H9 (cell line): ENCODE results near the gene ABCC3. TPM values are rescaled to one million over a fixed set of nuclear protein-coding genes. Genes with fewer than 3 reads are reported as not detected.

Experiments used
- DNase-seq: peaks from one replicate; pipeline ENCODE4 v3.0.0-alpha.2; 2017
- H2AFZ ChIP-seq: one replicate; pipeline ENCODE4 v1.6.1; 2013; ENCODE audit warnings: mild to moderate bottlenecking, low read length, control low read depth, moderate library complexity
- H2AK5ac ChIP-seq: 2 replicates; pipeline ENCODE4 v1.6.1; 2013; ENCODE audit warnings: low read length, control low read depth, mixed read lengths; ENCODE audit not compliant: insufficient read length
- H2BK120ac ChIP-seq: one replicate; pipeline ENCODE4 v1.6.1; 2013; ENCODE audit warnings: low read depth, mild to moderate bottlenecking, low read length, control low read depth, inconsistent platforms; ENCODE audit not compliant: poor library complexity, severe bottlenecking
- H2BK12ac ChIP-seq: 2 replicates; pipeline ENCODE4 v1.6.1; 2013; ENCODE audit warnings: low read length, control low read depth, mixed read lengths, low read depth; ENCODE audit not compliant: insufficient read length
- H2BK15ac ChIP-seq: 2 replicates; pipeline ENCODE4 v1.6.1; 2013; ENCODE audit warnings: low read depth, low read length, control low read depth
- H2BK20ac ChIP-seq: one replicate; pipeline ENCODE4 v1.6.1; 2013; ENCODE audit warnings: low read depth, mild to moderate bottlenecking, low read length, control low read depth, inconsistent platforms; ENCODE audit not compliant: poor library complexity, severe bottlenecking
- H2BK5ac ChIP-seq: 2 replicates; pipeline ENCODE4 v1.6.1; 2013; ENCODE audit warnings: low read length, control low read depth, mixed read lengths; ENCODE audit not compliant: insufficient read length
- H3K14ac ChIP-seq: 2 replicates; pipeline ENCODE4 v1.6.1; 2013; ENCODE audit warnings: low read length, control low read depth; ENCODE audit not compliant: insufficient read depth
- H3K18ac ChIP-seq: 2 replicates; pipeline ENCODE4 v1.6.1; 2013; ENCODE audit warnings: low read depth, mild to moderate bottlenecking, mixed read lengths, low read length, control low read depth; ENCODE audit not compliant: insufficient read length
- H3K23ac ChIP-seq: 2 replicates; pipeline ENCODE4 v1.6.1; 2013; ENCODE audit warnings: low read length, control low read depth, mixed read lengths, low read depth; ENCODE audit not compliant: insufficient read length
- H3K23me2 ChIP-seq: 2 replicates; pipeline ENCODE4 v1.6.1; 2013; ENCODE audit warnings: low read depth, mild to moderate bottlenecking, mixed read lengths, low read length, control low read depth; ENCODE audit not compliant: insufficient read length, poor library complexity, severe bottlenecking
- H3K27ac ChIP-seq: 2 replicates; pipeline ENCODE4 v1.5.1; 2013; ENCODE audit warnings: low read length, control low read depth, mixed read lengths, low read depth; ENCODE audit not compliant: insufficient read length
- H3K27me3 ChIP-seq: 2 replicates; pipeline ENCODE4 v1.6.1; 2013; ENCODE audit warnings: low read length, control low read depth, inconsistent platforms; ENCODE audit not compliant: insufficient read depth
- H3K4ac ChIP-seq: 2 replicates; pipeline ENCODE4 v1.6.1; 2013; ENCODE audit warnings: low read depth, mild to moderate bottlenecking, control low read depth, inconsistent platforms, low read length, moderate library complexity
- H3K4me1 ChIP-seq: 2 replicates; pipeline ENCODE4 v1.6.1; 2013; ENCODE audit warnings: low read length, control low read depth, inconsistent platforms; ENCODE audit not compliant: insufficient read depth
- H3K4me2 ChIP-seq: 2 replicates; pipeline ENCODE4 v1.6.1; 2013; ENCODE audit warnings: low read length, control low read depth, mixed read lengths; ENCODE audit not compliant: insufficient read length, insufficient read depth
- H3K56ac ChIP-seq: 2 replicates; pipeline ENCODE4 v1.6.1; 2013; ENCODE audit warnings: low read depth, mild to moderate bottlenecking, mixed read lengths, low read length, control low read depth; ENCODE audit not compliant: insufficient read length
- H3K79me1 ChIP-seq: 2 replicates; pipeline ENCODE4 v1.6.1; 2013; ENCODE audit warnings: low read depth, mild to moderate bottlenecking, moderate library complexity, low read length, control low read depth, inconsistent platforms; ENCODE audit not compliant: insufficient read depth, poor library complexity, severe bottlenecking
- H3K79me2 ChIP-seq: 2 replicates; pipeline ENCODE4 v1.6.1; 2013; ENCODE audit warnings: low read length, control low read depth, inconsistent platforms; ENCODE audit not compliant: insufficient read depth
- H3K9ac ChIP-seq: 2 replicates; pipeline ENCODE4 v1.6.1; 2013; ENCODE audit warnings: low read length, control low read depth, mixed read lengths; ENCODE audit not compliant: insufficient read length; ENCODE audit errors: extremely low read depth
- H3K9me3 ChIP-seq: one replicate; pipeline ENCODE4 v1.6.1; 2013; ENCODE audit warnings: low read depth, low read length, inconsistent platforms; ENCODE audit not compliant: control insufficient read depth
- H3T11ph ChIP-seq: one replicate; pipeline ENCODE4 v1.6.1; 2013; ENCODE audit warnings: mild to moderate bottlenecking, low read length, control low read depth, inconsistent platforms
- H4K20me1 ChIP-seq: one replicate; pipeline ENCODE4 v1.6.1; 2013; ENCODE audit not compliant: control insufficient read depth, insufficient read length, insufficient read depth
- H4K5ac ChIP-seq: 2 replicates; pipeline ENCODE4 v1.6.1; 2013; ENCODE audit warnings: low read depth, mild to moderate bottlenecking, mixed read lengths, low read length, control low read depth; ENCODE audit not compliant: insufficient read length
- H4K8ac ChIP-seq: replicated peaks from 2 replicates; pipeline ENCODE4 v1.6.1; 2013; ENCODE audit warnings: low read length, control low read depth, mixed read lengths, low read depth; ENCODE audit not compliant: insufficient read length
- H4K91ac ChIP-seq: 2 replicates; pipeline ENCODE4 v1.6.1; 2013; ENCODE audit warnings: low read depth, mild to moderate bottlenecking, moderate library complexity, mixed read lengths, low read length, control low read depth; ENCODE audit not compliant: insufficient read length
- H3K27ac Mint-ChIP-seq, 3 experiments: 2 replicates in 2 of 3; 3 replicates in 1 of 3; pipeline ENCODE4 v1.8.0; 2020 to 2021; ENCODE audit warnings: mixed read lengths in 3 of 3, mild to moderate bottlenecking in 1 of 3, moderate library complexity in 1 of 3
- H3K27me3 Mint-ChIP-seq: 2 replicates; pipeline ENCODE4 v1.8.0; 2021; ENCODE audit warnings: low read depth, mild to moderate bottlenecking, moderate library complexity, mixed read lengths
- H3K36me3 Mint-ChIP-seq, 3 experiments: 2 replicates in 2 of 3; 3 replicates in 1 of 3; pipeline ENCODE4 v1.8.0; 2020 to 2021; ENCODE audit warnings: low read depth in 3 of 3, mixed read lengths in 3 of 3; ENCODE audit not compliant: insufficient read depth in 1 of 3
- H3K4me1 Mint-ChIP-seq, 2 experiments: 2 replicates each; pipeline ENCODE4 v1.8.0; 2020; ENCODE audit warnings: mixed read lengths in 2 of 2
- H3K4me3 Mint-ChIP-seq, 2 experiments: 2 replicates in 1 of 2; 3 replicates in 1 of 2; pipeline ENCODE4 v1.8.0; 2020 to 2021; ENCODE audit warnings: mild to moderate bottlenecking in 2 of 2, mixed read lengths in 2 of 2, moderate library complexity in 1 of 2
- H3K9me3 Mint-ChIP-seq, 2 experiments: 2 replicates in 1 of 2; 3 replicates in 1 of 2; pipeline ENCODE4 v1.8.0; 2020; ENCODE audit warnings: mild to moderate bottlenecking in 2 of 2, mixed read lengths in 2 of 2, moderate library complexity in 1 of 2
- whole genome bisulfite sequencing: extraction: QIAGEN DNeasy Blood & Tissue Kit; methylation state at CpG from one replicate; pipeline ENCODE4 v1.1.7; 2013; ENCODE audit warnings: missing lambda C conversion rate, low lambda C conversion rate, mixed read lengths; ENCODE audit not compliant: insufficient read length; ENCODE audit errors: extremely low coverage; 5-methylcytosine and 5-hydroxymethylcytosine counted together
- total RNA-seq: library from RNA; stranded (reverse); gene quantifications from 2 replicates; pipeline ENCODE4 v1.2.1, GENCODE V29; 2021
- TF ChIP-seq, protein P1 (sequence below): fragments of 200-600 bp; sonication (generic); conservative IDR thresholded peaks from 3 replicates; pipeline ENCODE4 v1.8.0; 2021; ENCODE audit warnings: antibody characterized with exemption, mild to moderate bottlenecking

ABCC3 gene
- total RNA-seq, 1 experiment from 2014 or later = 0.31 TPM

- no peak overlapping the region for H2BK12ac ChIP-seq
- H3K4ac ChIP-seq = no peak overlapping the region
- no peak overlapping the region for H4K5ac ChIP-seq
- no peak overlapping the region for H3K18ac ChIP-seq
- H2AFZ ChIP-seq = no peak overlapping the region
- TF ChIP-seq, protein P1, sequence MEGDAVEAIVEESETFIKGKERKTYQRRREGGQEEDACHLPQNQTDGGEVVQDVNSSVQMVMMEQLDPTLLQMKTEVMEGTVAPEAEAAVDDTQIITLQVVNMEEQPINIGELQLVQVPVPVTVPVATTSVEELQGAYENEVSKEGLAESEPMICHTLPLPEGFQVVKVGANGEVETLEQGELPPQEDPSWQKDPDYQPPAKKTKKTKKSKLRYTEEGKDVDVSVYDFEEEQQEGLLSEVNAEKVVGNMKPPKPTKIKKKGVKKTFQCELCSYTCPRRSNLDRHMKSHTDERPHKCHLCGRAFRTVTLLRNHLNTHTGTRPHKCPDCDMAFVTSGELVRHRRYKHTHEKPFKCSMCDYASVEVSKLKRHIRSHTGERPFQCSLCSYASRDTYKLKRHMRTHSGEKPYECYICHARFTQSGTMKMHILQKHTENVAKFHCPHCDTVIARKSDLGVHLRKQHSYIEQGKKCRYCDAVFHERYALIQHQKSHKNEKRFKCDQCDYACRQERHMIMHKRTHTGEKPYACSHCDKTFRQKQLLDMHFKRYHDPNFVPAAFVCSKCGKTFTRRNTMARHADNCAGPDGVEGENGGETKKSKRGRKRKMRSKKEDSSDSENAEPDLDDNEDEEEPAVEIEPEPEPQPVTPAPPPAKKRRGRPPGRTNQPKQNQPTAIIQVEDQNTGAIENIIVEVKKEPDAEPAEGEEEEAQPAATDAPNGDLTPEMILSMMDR = peak; percentile 78
- H3K79me2 ChIP-seq = no peaks in the 10 kb centered on the region
- no peak overlapping the region for H3K9ac ChIP-seq
- H3K27me3 ChIP-seq = no peaks in the 10 kb centered on the region
- Mint-ChIP-seq H3K4me3 (no peak overlapping the region), H3K27me3 (peaks cover 2% of the 10 kb centered on the region; the same call in 1 of the 2 replicates), H3K4me1 (peaks cover 9 to 18% of the 10 kb centered on the region in 2 experiments), H3K36me3 (no peaks in the 10 kb centered on the region; a peak in 1 of 7 replicates), H3K27ac (no peak overlapping the region), H3K9me3 (no peaks in the 10 kb centered on the region)
- H4K91ac ChIP-seq = no peak overlapping the region
- H2AK5ac ChIP-seq = no peak overlapping the region
- H2BK20ac ChIP-seq = no peak overlapping the region
- H3K23ac ChIP-seq = no peak overlapping the region
- no peaks in the 10 kb centered on the region for H3K9me3 ChIP-seq
- peak; percentile 92 for DNase-seq
- no peak overlapping the region for H3K14ac ChIP-seq
- no peak overlapping the region for H4K8ac ChIP-seq
- H2BK120ac ChIP-seq = no peak overlapping the region
- no peak overlapping the region for H3K27ac ChIP-seq
- no peaks in the 10 kb centered on the region for H3K79me1 ChIP-seq
- no peak overlapping the region for H3K4me2 ChIP-seq
- no peak overlapping the region for H3K56ac ChIP-seq
- H2BK5ac ChIP-seq = no peak overlapping the region
- H2BK15ac ChIP-seq = no peak overlapping the region
- H3K4me1 ChIP-seq = no peaks in the 10 kb centered on the region
- H3T11ph ChIP-seq = no peak overlapping the region
- H4K20me1 ChIP-seq = peaks cover 2% of the 10 kb centered on the region
- no peaks in the 10 kb centered on the region for H3K23me2 ChIP-seq
- no CpG with 5 or more reads among the region's 34 CpGs for WGBS
Observed at GRCh38 chr17:50596191-50597037, 38.3 kb upstream of the ABCC3 start.
